H1 (cell line): ENCODE results near the gene MARCHF10. TPM values are rescaled to one million over a fixed set of nuclear protein-coding genes. Genes with fewer than 3 reads are reported as not detected.

Experiments
- CTCF ChIA-PET: fragments of 300-600 bp; sonication (Branson Sonifier 250); formaldehyde crosslinking; loops from one replicate; lab custom pipeline; 2021; ENCODE audit not compliant: partially characterized antibody; lab: Charles Lee
- POLR2A ChIA-PET: fragments of 300-600 bp; sonication (Branson Sonifier 250); formaldehyde crosslinking; loops from one replicate; lab custom pipeline; 2021; ENCODE audit warnings: inconsistent platforms; ENCODE audit not compliant: partially characterized antibody; lab: Charles Lee
- DNase-seq, 2 experiments: peaks; one replicate each; pipeline versions ENCODE4 v3.0.0 to v3.0.0-alpha.2; 2010 to 2022; ENCODE audit warnings: low spot score in 2 of 2, low read depth in 1 of 2, mixed read lengths in 1 of 2
- FAIRE-seq: peaks from 2 replicates; lab custom pipeline; 2011; peaks lifted over from hg19 to GRCh38; lab: Jason Lieb, UNC
- H2AFZ ChIP-seq: 2 replicates; pipeline ENCODE4 v1.8.1; 2012; ENCODE audit warnings: low read length, inconsistent platforms
- H2AK5ac ChIP-seq: 2 replicates; pipeline ENCODE4 v1.6.1; 2013; ENCODE audit warnings: low read depth, low read length
- H2BK120ac ChIP-seq: replicated peaks from 2 replicates; pipeline ENCODE3; 2013; ENCODE audit warnings: low read depth, low read length, inconsistent platforms
- H2BK12ac ChIP-seq: 2 replicates; pipeline ENCODE4 v1.6.1; 2013; ENCODE audit warnings: low read depth, low read length
- H2BK15ac ChIP-seq: 2 replicates; pipeline ENCODE4 v1.6.1; 2013; ENCODE audit warnings: low read length
- H2BK20ac ChIP-seq: 2 replicates; pipeline ENCODE4 v1.6.1; 2013; ENCODE audit warnings: low read length
- H2BK5ac ChIP-seq: 2 replicates; pipeline ENCODE4 v1.6.1; 2013; ENCODE audit warnings: low read depth, low read length
- H3K14ac ChIP-seq: 2 replicates; pipeline ENCODE4 v1.6.1; 2013; ENCODE audit warnings: inconsistent platforms; ENCODE audit not compliant: insufficient read length
- H3K18ac ChIP-seq: 2 replicates; pipeline ENCODE4 v1.6.1; 2013; ENCODE audit warnings: low read length; ENCODE audit errors: extremely low read depth
- H3K23ac ChIP-seq: 2 replicates; pipeline ENCODE4 v1.6.1; 2013; ENCODE audit warnings: inconsistent platforms; ENCODE audit not compliant: insufficient read length
- H3K23me2 ChIP-seq: 2 replicates; pipeline ENCODE4 v1.6.1; 2013; ENCODE audit warnings: low read depth, low read length
- H3K27ac ChIP-seq: 2 replicates; pipeline ENCODE4 v1.6.1; 2011; ENCODE audit warnings: low read depth, low read length, inconsistent platforms
- H3K27me3 ChIP-seq, 4 experiments: replicated peaks in 1 of 4; 1 replicate in 1 of 4; 2 replicates in 3 of 4; pipeline versions ENCODE4 v1.6.1 to v1.8.1; 2011 to 2013; ENCODE audit warnings: low read length in 3 of 4, mild to moderate bottlenecking in 3 of 4, inconsistent platforms in 2 of 4, mixed read lengths in 2 of 4, moderate library complexity in 1 of 4; ENCODE audit not compliant: control insufficient read depth in 3 of 4, insufficient read depth in 3 of 4; ENCODE audit errors: extremely low read depth in 1 of 4
- H3K36me3 ChIP-seq, 4 experiments: 2 replicates each; pipeline versions ENCODE4 v1.6.1 to v1.8.1; 2011 to 2013; ENCODE audit warnings: mild to moderate bottlenecking in 4 of 4, low read length in 3 of 4, moderate library complexity in 2 of 4, control low read depth in 1 of 4, inconsistent platforms in 1 of 4; ENCODE audit not compliant: insufficient read depth in 4 of 4, control insufficient read depth in 2 of 4
- H3K4ac ChIP-seq: replicated peaks from 2 replicates; pipeline ENCODE3; 2013; ENCODE audit warnings: low read length, low read depth, mixed read lengths, inconsistent platforms; ENCODE audit not compliant: insufficient read length
- H3K4me1 ChIP-seq, 4 experiments: replicated peaks in 1 of 4; 1 replicate in 1 of 4; 2 replicates in 3 of 4; pipeline versions ENCODE4 v1.6.1 to v1.8.1; 2011 to 2013; ENCODE audit warnings: low read length in 3 of 4, inconsistent platforms in 2 of 4, mixed read lengths in 1 of 4; ENCODE audit not compliant: insufficient read depth in 4 of 4, control insufficient read depth in 3 of 4
- H3K4me2 ChIP-seq, 2 experiments: 2 replicates each; pipeline versions ENCODE4 v1.6.1 to v1.8.1; 2011 to 2013; ENCODE audit warnings: low read depth in 2 of 2, low read length in 2 of 2, control low read depth in 1 of 2, inconsistent platforms in 1 of 2, mild to moderate bottlenecking in 1 of 2; ENCODE audit not compliant: insufficient read depth in 1 of 2
- H3K4me3 ChIP-seq, 4 experiments: fragments of 200-600, 300-600 bp in 1 of 4; sonication (generic), shearing (Covaris generic), sonication (Bioruptor Twin) in 1 of 4; 2 replicates each; pipeline versions ENCODE4 v1.5.1 to v1.8.1; 2011 to 2016; ENCODE audit warnings: low read length in 4 of 4, low read depth in 3 of 4, control low read depth in 2 of 4, inconsistent platforms in 2 of 4, mild to moderate bottlenecking in 2 of 4, mixed read lengths in 1 of 4, moderate library complexity in 1 of 4; ENCODE audit not compliant: insufficient read depth in 2 of 4; ENCODE audit errors: extremely low read depth in 1 of 4
- H3K56ac ChIP-seq: replicated peaks from 2 replicates; pipeline ENCODE3; 2013; ENCODE audit warnings: low read depth, mild to moderate bottlenecking, mixed read lengths, low read length, inconsistent platforms; ENCODE audit not compliant: insufficient read length
- H3K79me1 ChIP-seq: 2 replicates; pipeline ENCODE4 v1.6.1; 2013; ENCODE audit warnings: low read depth, low read length, control low read depth
- H3K79me2 ChIP-seq, 2 experiments: 2 replicates each; pipeline versions ENCODE4 v1.6.1 to v1.8.1; 2012 to 2013; ENCODE audit warnings: low read length in 2 of 2, mild to moderate bottlenecking in 2 of 2, inconsistent platforms in 1 of 2; ENCODE audit not compliant: insufficient read depth in 2 of 2, control insufficient read depth in 1 of 2
- H3K9ac ChIP-seq, 4 experiments: replicated peaks in 1 of 4; 1 replicate in 1 of 4; 2 replicates in 3 of 4; pipeline versions ENCODE4 v1.6.1 to v1.8.1; 2011 to 2013; ENCODE audit warnings: low read depth in 3 of 4, low read length in 3 of 4, control low read depth in 2 of 4, mild to moderate bottlenecking in 2 of 4, moderate library complexity in 2 of 4, inconsistent platforms in 1 of 4; ENCODE audit errors: extremely low read depth in 1 of 4
- H3K9me3 ChIP-seq, 2 experiments: 2 replicates each; pipeline versions ENCODE4 v1.6.1 to v1.8.1; 2012 to 2013; ENCODE audit warnings: mild to moderate bottlenecking in 2 of 2, moderate library complexity in 2 of 2, control low read depth in 1 of 2, inconsistent platforms in 1 of 2, low read depth in 1 of 2, low read length in 1 of 2, mixed read lengths in 1 of 2; ENCODE audit not compliant: insufficient read depth in 2 of 2
- H4K20me1 ChIP-seq, 2 experiments: replicated peaks in 1 of 2; 2 replicates each; pipeline versions ENCODE3 to v1.8.1; 2011 to 2013; ENCODE audit warnings: inconsistent platforms in 2 of 2, low read length in 2 of 2, mild to moderate bottlenecking in 1 of 2; ENCODE audit not compliant: insufficient read depth in 2 of 2, control insufficient read depth in 1 of 2
- H4K5ac ChIP-seq: 2 replicates; pipeline ENCODE4 v1.6.1; 2013; ENCODE audit warnings: low read length, low read depth, mixed read lengths, inconsistent platforms; ENCODE audit not compliant: insufficient read length
- H4K8ac ChIP-seq: 2 replicates; pipeline ENCODE4 v1.8.0; 2013; ENCODE audit warnings: mild to moderate bottlenecking, moderate library complexity, low read length, inconsistent platforms; ENCODE audit not compliant: insufficient read depth; ENCODE audit errors: extremely low read depth
- H4K91ac ChIP-seq: replicated peaks from 2 replicates; pipeline ENCODE3; 2013; ENCODE audit warnings: low read length, mixed read lengths, inconsistent platforms; ENCODE audit not compliant: insufficient read length
- RNF2 ChIP-seq: fragments of 200-900, 300-1000 bp; sonication (generic); IDR thresholded peaks from 2 replicates; pipeline ENCODE4 v1.7.1; 2016; ENCODE audit warnings: borderline replicate concordance, low read depth, mild to moderate bottlenecking, antibody characterized with exemption, low read length; ENCODE audit not compliant: poor library complexity, severe bottlenecking; ENCODE audit errors: missing control alignments
- TEAD4 ChIP-seq: IDR thresholded peaks from 2 replicates; pipeline ENCODE4 v1.6.1; 2012; ENCODE audit warnings: low read depth, low read length, inconsistent platforms, mixed read lengths
- WGBS, 2 experiments: shearing (Covaris generic) in 1 of 2; methylation state at CpG; one replicate each; pipeline versions ENCODE4 v1.1.6 to v1.1.7; 2013 to 2015; ENCODE audit warnings: low lambda C conversion rate in 2 of 2, mixed read lengths in 2 of 2, inconsistent platforms in 1 of 2, low coverage in 1 of 2, missing lambda C conversion rate in 1 of 2; ENCODE audit not compliant: insufficient replicate concordance in 2 of 2, insufficient coverage in 1 of 2, insufficient read length in 1 of 2; ENCODE audit errors: extremely low coverage in 1 of 2, missing lambda C conversion rate in 1 of 2; 5-methylcytosine and 5-hydroxymethylcytosine counted together
- polyA plus RNA-seq, 7 experiments: library from polyadenylated mRNA; depleted of rRNA in 3 of 7; stranded (reverse) in 5 of 7; unstranded in 2 of 7; fragments of >200 nt in 5 of 7; fragments of 200-250 nt in 2 of 7; gene quantifications; 1 replicate in 5 of 7; 2 replicates in 1 of 7; 4 replicates in 1 of 7; pipeline versions ENCODE4 v1.2.1 to v1.2.3, GENCODE V29; 2011 to 2013; ENCODE audit warnings: missing spikeins in 2 of 7, mixed read lengths in 2 of 7
- total RNA-seq: library from RNA; stranded (reverse); fragmentation: NEBNext Ultra II Directional; extraction: Animal tissue kit (Norgen Biotek cat#: 25700); gene quantifications from 2 replicates; pipeline ENCODE4 v1.2.1, GENCODE V29; 2021

MARCHF10 gene
- total and polyA plus RNA-seq, 2 of the 8 experiments (the other 6 are each of a cell fraction or from before 2014, with no cell fraction given): 0.48 to 0.73 TPM

GRCh38 chr17:62676231-62676943, 131.7 kb downstream of the MARCHF10 start:
- no peaks in the 10 kb centered on the region for H3K79me2 ChIP-seq
- 89% methylated on average over 16 of the region's 16 CpGs; no CpG with 5 or more reads in 1 of the 2 experiments for WGBS, 2 experiments
- no peak overlapping the region for H3K27ac ChIP-seq
- no peak overlapping the region for H4K5ac ChIP-seq
- no peak overlapping the region for H2BK20ac ChIP-seq
- no peak overlapping the region for H3K18ac ChIP-seq
- H3K4me2 ChIP-seq: no peak overlapping the region
- POLR2A ChIA-PET: no interaction called here
- DNase-seq: no peak
- H3K4me1 ChIP-seq: peaks cover 0 to 4% (median 0%) of the 10 kb centered on the region in 4 experiments; a peak in 2 of 7 replicates
- H2AFZ ChIP-seq: no peak overlapping the region
- FAIRE-seq: no peak
- H3K9ac ChIP-seq: no peak overlapping the region
- H2BK120ac ChIP-seq: no peak overlapping the region
- H3K4ac ChIP-seq: no peak overlapping the region
- no peaks in the 10 kb centered on the region for H3K23me2 ChIP-seq
- no peak overlapping the region for H2BK15ac ChIP-seq
- no peaks in the 10 kb centered on the region; a peak in 1 of 4 replicates for H3K9me3 ChIP-seq
- no peak overlapping the region for H3K56ac ChIP-seq
- no peak overlapping the region for H3K14ac ChIP-seq
- no peaks in the 10 kb centered on the region for H4K20me1 ChIP-seq
- H4K91ac ChIP-seq: no peak overlapping the region
- H3K79me1 ChIP-seq: no peaks in the 10 kb centered on the region
- H2BK12ac ChIP-seq: no peak overlapping the region
- H2BK5ac ChIP-seq: no peak overlapping the region
- H3K23ac ChIP-seq: no peak overlapping the region
- no peaks in the 10 kb centered on the region for H3K27me3 ChIP-seq
- peaks cover 0 to 7% (median 0%) of the 10 kb centered on the region in 4 experiments; a peak in 2 of 8 replicates for H3K36me3 ChIP-seq
- no peak overlapping the region for H4K8ac ChIP-seq
- H2AK5ac ChIP-seq: no peak overlapping the region
- no peak overlapping the region for H3K4me3 ChIP-seq
- CTCF ChIA-PET: interaction anchor here (0.7 to 9.0 kb wide), 2 partner anchors 17 to 317 kb away, joined by 4 to 68 read pairs; no protein-coding TSS in a partner anchor
- no peak for TF ChIP-seq TEAD4
- TF ChIP-seq RNF2: no peak
